PC-3 (cell line): ENCODE data around the gene FES.

Source experiments
- CTCF ChIP-seq: fragments of 300-600 bp; sonication (generic); conservative IDR thresholded peaks from 2 replicates; pipeline ENCODE4 v1.5.1; 2017; ENCODE audit warnings: antibody characterized with exemption, low read depth, mild to moderate bottlenecking, low read length
- EZH2phosphoT487 ChIP-seq: fragments of 300-600 bp; sonication (generic); IDR thresholded peaks from 2 replicates; pipeline ENCODE4 v1.6.1; 2018; ENCODE audit warnings: mild to moderate bottlenecking, antibody characterized with exemption, low read length, borderline replicate concordance

DNA sequence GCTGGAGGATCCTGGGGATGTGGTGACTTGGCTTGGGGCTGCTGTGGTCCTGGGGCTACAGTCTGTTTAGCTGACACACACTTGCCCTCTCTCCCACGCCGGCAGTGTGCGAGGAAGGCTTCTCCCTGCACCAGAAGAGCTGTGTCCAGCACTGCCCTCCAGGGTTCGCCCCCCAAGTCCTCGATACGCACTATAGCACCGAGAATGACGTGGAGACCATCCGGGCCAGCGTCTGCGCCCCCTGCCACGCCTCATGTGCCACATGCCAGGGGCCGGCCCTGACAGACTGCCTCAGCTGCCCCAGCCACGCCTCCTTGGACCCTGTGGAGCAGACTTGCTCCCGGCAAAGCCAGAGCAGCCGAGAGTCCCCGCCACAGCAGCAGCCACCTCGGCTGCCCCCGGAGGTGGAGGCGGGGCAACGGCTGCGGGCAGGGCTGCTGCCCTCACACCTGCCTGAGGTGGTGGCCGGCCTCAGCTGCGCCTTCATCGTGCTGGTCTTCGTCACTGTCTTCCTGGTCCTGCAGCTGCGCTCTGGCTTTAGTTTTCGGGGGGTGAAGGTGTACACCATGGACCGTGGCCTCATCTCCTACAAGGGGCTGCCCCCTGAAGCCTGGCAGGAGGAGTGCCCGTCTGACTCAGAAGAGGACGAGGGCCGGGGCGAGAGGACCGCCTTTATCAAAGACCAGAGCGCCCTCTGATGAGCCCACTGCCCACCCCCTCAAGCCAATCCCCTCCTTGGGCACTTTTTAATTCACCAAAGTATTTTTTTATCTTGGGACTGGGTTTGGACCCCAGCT lies 2.9 kb upstream of the FES start:
- TF ChIP-seq CTCF (no peak), EZH2phosphoT487 (no peak)
